ENCODE data around the gene PAGR1.

Gene PAGR1

DNA sequence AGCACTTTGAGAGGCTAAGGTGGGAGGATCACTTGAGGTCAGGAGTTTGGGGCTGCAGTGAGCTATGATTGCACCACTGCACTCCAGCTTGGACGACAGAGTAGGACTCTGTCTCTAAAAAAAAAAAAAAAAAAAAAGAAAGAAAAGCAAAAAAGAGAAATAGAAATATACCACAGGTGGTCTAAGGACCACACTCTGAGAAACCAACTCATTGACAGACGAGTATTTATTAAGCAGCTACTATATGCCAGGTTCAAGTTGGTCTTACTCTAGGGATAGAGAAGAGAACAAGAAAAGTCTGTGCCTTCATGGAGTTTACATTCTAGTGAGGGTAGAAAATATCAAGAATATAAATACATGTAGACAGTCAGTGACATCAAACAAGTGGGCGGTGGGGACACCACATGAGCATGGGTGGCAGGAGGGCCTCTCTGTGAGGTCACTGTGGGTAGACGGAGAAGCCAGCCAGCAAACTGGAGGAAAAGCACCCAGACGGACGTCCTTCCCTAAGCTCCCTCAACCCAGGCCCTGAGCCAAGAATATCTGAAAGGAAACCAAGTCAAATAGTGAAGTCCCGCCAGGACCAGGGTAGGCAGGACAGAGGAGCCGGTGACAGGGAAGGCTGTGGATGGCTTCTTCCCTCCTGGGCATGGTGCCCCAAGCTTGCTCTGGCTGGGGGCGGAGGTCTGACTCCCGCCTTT lies 42.3 kb downstream of the PAGR1 start:
- TF ChIP-seq, protein P1, sequence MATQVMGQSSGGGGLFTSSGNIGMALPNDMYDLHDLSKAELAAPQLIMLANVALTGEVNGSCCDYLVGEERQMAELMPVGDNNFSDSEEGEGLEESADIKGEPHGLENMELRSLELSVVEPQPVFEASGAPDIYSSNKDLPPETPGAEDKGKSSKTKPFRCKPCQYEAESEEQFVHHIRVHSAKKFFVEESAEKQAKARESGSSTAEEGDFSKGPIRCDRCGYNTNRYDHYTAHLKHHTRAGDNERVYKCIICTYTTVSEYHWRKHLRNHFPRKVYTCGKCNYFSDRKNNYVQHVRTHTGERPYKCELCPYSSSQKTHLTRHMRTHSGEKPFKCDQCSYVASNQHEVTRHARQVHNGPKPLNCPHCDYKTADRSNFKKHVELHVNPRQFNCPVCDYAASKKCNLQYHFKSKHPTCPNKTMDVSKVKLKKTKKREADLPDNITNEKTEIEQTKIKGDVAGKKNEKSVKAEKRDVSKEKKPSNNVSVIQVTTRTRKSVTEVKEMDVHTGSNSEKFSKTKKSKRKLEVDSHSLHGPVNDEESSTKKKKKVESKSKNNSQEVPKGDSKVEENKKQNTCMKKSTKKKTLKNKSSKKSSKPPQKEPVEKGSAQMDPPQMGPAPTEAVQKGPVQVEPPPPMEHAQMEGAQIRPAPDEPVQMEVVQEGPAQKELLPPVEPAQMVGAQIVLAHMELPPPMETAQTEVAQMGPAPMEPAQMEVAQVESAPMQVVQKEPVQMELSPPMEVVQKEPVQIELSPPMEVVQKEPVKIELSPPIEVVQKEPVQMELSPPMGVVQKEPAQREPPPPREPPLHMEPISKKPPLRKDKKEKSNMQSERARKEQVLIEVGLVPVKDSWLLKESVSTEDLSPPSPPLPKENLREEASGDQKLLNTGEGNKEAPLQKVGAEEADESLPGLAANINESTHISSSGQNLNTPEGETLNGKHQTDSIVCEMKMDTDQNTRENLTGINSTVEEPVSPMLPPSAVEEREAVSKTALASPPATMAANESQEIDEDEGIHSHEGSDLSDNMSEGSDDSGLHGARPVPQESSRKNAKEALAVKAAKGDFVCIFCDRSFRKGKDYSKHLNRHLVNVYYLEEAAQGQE (IDR thresholded peaks at IDR 0.05; ENCODE audit: insufficient read depth in 1 of 2, low read depth in 2 of 2, low read length in 2 of 2): no peak
- TF ChIP-seq TAF1 (IDR thresholded peaks at IDR 0.05; ENCODE audit: borderline replicate concordance, insufficient read depth, low read length) (no peak), SIN3A (IDR thresholded peaks at IDR 0.05; ENCODE audit: borderline replicate concordance, insufficient read depth, low read length) (no peak), POLR2AphosphoS5 (IDR thresholded peaks at IDR 0.05; ENCODE audit: low read depth, low read length) (no peak), FOXP2 (optimal IDR thresholded peaks at IDR 0.05; ENCODE audit: borderline replicate concordance, extremely low read depth, extremely low read length, insufficient read depth) (no peak)

DNA sequence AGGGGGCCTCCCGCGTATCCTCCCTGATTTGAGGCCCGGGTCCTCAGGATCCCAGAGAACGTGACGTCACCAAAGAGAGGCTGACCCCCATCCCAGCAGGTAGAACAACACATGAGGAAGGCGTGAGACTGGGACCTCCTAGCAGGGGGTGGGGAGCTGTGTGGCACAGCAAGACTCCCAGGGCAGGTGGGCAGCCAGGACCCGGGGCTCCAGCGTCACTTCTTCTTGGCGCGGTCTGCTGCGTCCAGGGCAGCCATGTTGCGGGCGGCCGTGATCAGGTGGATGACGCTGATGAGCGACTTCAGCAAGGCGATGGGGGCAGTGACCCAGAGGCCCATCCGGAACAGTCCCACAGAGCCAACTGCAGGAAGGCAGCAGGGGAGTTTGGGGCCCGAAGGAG lies 43.0 kb downstream of the PAGR1 start:
- TF ChIP-seq FOXP2 (optimal IDR thresholded peaks at IDR 0.05; ENCODE audit: borderline replicate concordance, extremely low read depth, extremely low read length, insufficient read depth) (no peak), TAF1 (IDR thresholded peaks at IDR 0.05; ENCODE audit: borderline replicate concordance, insufficient read depth, low read length) (no peak), SIN3A (IDR thresholded peaks at IDR 0.05; ENCODE audit: borderline replicate concordance, insufficient read depth, low read length) (no peak), POLR2AphosphoS5 (IDR thresholded peaks at IDR 0.05; ENCODE audit: low read depth, low read length) (no peak)
- TF ChIP-seq, protein P1 (IDR thresholded peaks at IDR 0.05; ENCODE audit: insufficient read depth in 1 of 2, low read depth in 2 of 2, low read length in 2 of 2): no peak

DNA sequence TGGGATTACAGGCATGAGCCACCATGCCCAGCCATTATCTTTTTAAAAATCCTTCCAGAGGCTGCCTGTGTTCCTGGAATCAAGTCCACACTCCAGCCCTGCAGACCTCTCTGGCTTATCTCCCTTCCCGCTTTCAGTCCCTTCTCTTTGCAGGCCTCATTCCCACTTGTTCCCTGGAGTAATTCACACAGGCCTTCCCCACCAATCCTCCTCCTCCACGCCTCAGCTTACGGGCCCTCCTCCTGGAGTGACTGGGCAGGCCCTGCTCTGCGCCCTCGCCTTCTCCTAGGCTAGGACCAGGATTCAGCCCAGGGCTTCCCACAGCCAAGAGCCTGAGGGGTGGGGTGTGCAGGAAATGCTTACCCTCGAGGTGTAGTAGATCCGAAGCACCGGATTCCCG lies 44.3 kb downstream of the PAGR1 start:
- TF ChIP-seq, protein P1 (IDR thresholded peaks at IDR 0.05; ENCODE audit: insufficient read depth in 1 of 2, low read depth in 2 of 2, low read length in 2 of 2): no peak
- TF ChIP-seq SIN3A (IDR thresholded peaks at IDR 0.05; ENCODE audit: borderline replicate concordance, insufficient read depth, low read length): no peak
- TF ChIP-seq FOXP2 (optimal IDR thresholded peaks at IDR 0.05; ENCODE audit: borderline replicate concordance, extremely low read depth, extremely low read length, insufficient read depth): no peak
- no peak for TF ChIP-seq TAF1 (IDR thresholded peaks at IDR 0.05; ENCODE audit: borderline replicate concordance, insufficient read depth, low read length)
- no peak for TF ChIP-seq POLR2AphosphoS5 (IDR thresholded peaks at IDR 0.05; ENCODE audit: low read depth, low read length)

DNA sequence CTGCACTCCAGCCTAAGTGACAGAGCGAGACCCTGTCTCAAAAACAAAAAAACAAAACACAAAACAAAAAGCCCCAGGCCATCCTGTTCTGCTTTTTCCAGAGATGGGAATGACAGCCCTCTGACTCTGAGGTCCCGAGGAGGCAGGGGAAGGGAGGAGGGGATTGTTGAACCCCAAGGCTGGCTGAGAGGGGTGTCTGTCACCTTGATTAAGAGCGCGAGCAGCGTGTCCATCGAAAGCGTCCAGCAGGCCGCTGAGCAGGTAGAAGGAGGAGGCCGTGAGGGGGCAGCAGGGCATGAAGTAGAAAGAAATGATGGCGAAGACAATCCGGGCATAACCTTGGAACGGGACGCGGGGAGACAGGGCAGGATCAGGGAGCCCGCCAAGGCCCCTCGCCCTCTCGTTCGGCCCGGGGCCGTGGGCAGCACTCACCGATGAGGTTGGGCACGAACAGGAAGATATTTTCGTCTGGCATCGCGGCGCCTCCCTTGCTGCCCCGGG lies 46.5 kb downstream of the PAGR1 start:
- no peak for TF ChIP-seq FOXP2 (optimal IDR thresholded peaks at IDR 0.05; ENCODE audit: borderline replicate concordance, extremely low read depth, extremely low read length, insufficient read depth)
- no peak for TF ChIP-seq TAF1 (IDR thresholded peaks at IDR 0.05; ENCODE audit: borderline replicate concordance, insufficient read depth, low read length)
- no peak for TF ChIP-seq POLR2AphosphoS5 (IDR thresholded peaks at IDR 0.05; ENCODE audit: low read depth, low read length)
- no peak for TF ChIP-seq SIN3A (IDR thresholded peaks at IDR 0.05; ENCODE audit: borderline replicate concordance, insufficient read depth, low read length)
- TF ChIP-seq, protein P1 (IDR thresholded peaks at IDR 0.05; ENCODE audit: insufficient read depth in 1 of 2, low read depth in 2 of 2, low read length in 2 of 2): no peak

All from PFSK-1 (cell line).